ENCODE results near the gene ZFAND3. TPM values are rescaled to one million over a fixed set of nuclear protein-coding genes. Genes with fewer than 3 reads are reported as not detected.
A peak's percentile ranks its signal among the peaks of the same experiment; 100 is the strongest.

ZFAND3 gene
- total and polyA plus RNA-seq, 2 of the 4 experiments (the other 2 are of a cell fraction) = 10.9 to 26.7 TPM

GRCh38 chr6:38185752-38186151, 366.2 kb downstream of the ZFAND3 start:
- ChIA-PET POLR2A (ENCODE audit: unreplicated experiment) (no interaction called here), CTCF (no interaction called here)
- Histone ChIP-seq H2BK5ac (ENCODE audit: low read depth, low read length, poor library complexity, severe bottlenecking) (no peak overlapping the region), H2AK9ac (replicated peaks; ENCODE audit: low read depth, low read length, poor library complexity) (peak overlapping the region; percentile 80), H3K4me3 (ENCODE audit: insufficient read depth, low read depth, low read length) (no peak overlapping the region), H4K8ac (ENCODE audit: low read depth in 2 of 2, low read length in 2 of 2) (no peak overlapping the region), H2AFZ (replicated peaks; ENCODE audit: low read length, poor library complexity) (no peak overlapping the region), H3K27me3 (ENCODE audit: control insufficient read depth, insufficient read depth, low read length) (no peaks in the 10 kb centered on the region), H3K9ac (ENCODE audit: low read depth, low read length) (no peak overlapping the region), H2BK120ac (ENCODE audit: low read depth, low read length) (no peak overlapping the region), H3K4me2 (ENCODE audit: low read depth, low read length) (no peak overlapping the region), H3K4ac (ENCODE audit: low read depth, low read length) (no peak overlapping the region), H2AK5ac (ENCODE audit: low read depth, low read length) (no peak overlapping the region), H3K9me3 (ENCODE audit: control insufficient read depth, insufficient read depth, low read length) (no peaks in the 10 kb centered on the region), H4K20me1 (ENCODE audit: insufficient read depth, low read length) (no peaks in the 10 kb centered on the region; the same call in 1 of the 2 replicates), H3K27ac (ENCODE audit: insufficient read depth, low read length) (no peak overlapping the region), H3K56ac (ENCODE audit: extremely low read depth, insufficient read depth, low read length) (no peak overlapping the region), H3K79me1 (ENCODE audit: low read depth in 1 of 2, low read length in 2 of 2) (no peaks in the 10 kb centered on the region; a peak in 1 of 4 replicates), H3K18ac (ENCODE audit: low read depth, low read length) (no peak overlapping the region), H3K14ac (replicated peaks; ENCODE audit: low read depth, low read length) (0 out of 2 replicates have a peak overlapping the region, but pooled peaks have one; percentile 14), H2BK15ac (ENCODE audit: low read depth, low read length) (no peak overlapping the region), H3K23ac (ENCODE audit: low read depth, low read length) (no peak overlapping the region; the same call in 1 of the 2 replicates), H4K5ac (ENCODE audit: low read depth, low read length) (no peak overlapping the region), H3K4me1 (ENCODE audit: control insufficient read depth, insufficient read depth, low read length) (no peaks in the 10 kb centered on the region), H3K36me3 (ENCODE audit: control insufficient read depth, insufficient read depth, low read length) (peaks cover 2% of the 10 kb centered on the region; the same call in 1 of the 2 replicates), H3K9me1 (ENCODE audit: insufficient read depth, low read length) (peaks cover 7% of the 10 kb centered on the region), H4K91ac (ENCODE audit: insufficient read depth, low read depth, low read length) (no peak overlapping the region), H2BK20ac (ENCODE audit: low read depth, low read length) (no peak overlapping the region)
- dilution Hi-C loops (cut with HindIII; ENCODE audit: low sequenced_read_pairs, unreplicated experiment) (no loop called here), in situ Hi-C loops (cut with MboI; ENCODE audit: low sequenced_read_pairs) (no loop called here), intact Hi-C loops (cut with micrococcal nuclease) (no loop called here)
- 80% methylated on average over 1 of the region's 8 CpGs; no CpG with 5 or more reads in 1 of the 2 experiments for WGBS, 2 experiments (ENCODE audit: extremely low coverage in 2 of 2, insufficient read length in 1 of 2)
- DNase-seq = no peak
- TF ChIP-seq CEBPB (IDR thresholded peaks at IDR 0.05; ENCODE audit: low read depth, low read length) (no peak), MAFK (IDR thresholded peaks at IDR 0.05; ENCODE audit: low read depth, low read length) (no peak), BHLHE40 (IDR thresholded peaks at IDR 0.05; ENCODE audit: low read depth, low read length) (no peak), MAZ (IDR thresholded peaks at IDR 0.05; ENCODE audit: borderline replicate concordance, low read depth, low read length) (no peak), ELK1 (IDR thresholded peaks at IDR 0.05; ENCODE audit: borderline replicate concordance, low read depth, low read length) (no peak), RFX5 (IDR thresholded peaks at IDR 0.05; ENCODE audit: low read depth, low read length) (no peak), RCOR1 (IDR thresholded peaks at IDR 0.05; ENCODE audit: insufficient replicate concordance, low read length) (no peak), USF2 (IDR thresholded peaks at IDR 0.05; ENCODE audit: low read depth, low read length) (no peak), CTCF (conservative IDR thresholded peaks at IDR 0.05; ENCODE audit: low read depth, low read length) (no peak), MXI1 (IDR thresholded peaks at IDR 0.05; ENCODE audit: borderline replicate concordance, low read depth, low read length) (no peak), SMC3 (IDR thresholded peaks at IDR 0.05; ENCODE audit: low read depth, low read length) (no peak), FOS (IDR thresholded peaks at IDR 0.05; ENCODE audit: low read depth, low read length) (no peak), RAD21 (IDR thresholded peaks at IDR 0.05; ENCODE audit: low read length) (no peak), NFE2L2 (IDR thresholded peaks at IDR 0.05; ENCODE audit: low read depth, low read length) (no peak), CHD1 (IDR thresholded peaks at IDR 0.05; ENCODE audit: low read depth, low read length) (no peak), POLR2A (IDR thresholded peaks at IDR 0.05; ENCODE audit: low read depth, low read length) (no peak)
- BruUV-seq (replicated peaks) = no TSS peak
- ATAC-seq (ENCODE audit: low read depth) = no peak

Data from IMR-90 (cell line).